ENCODE data around the gene CCDC88C. TPM values are rescaled to one million over a fixed set of nuclear protein-coding genes. Genes with fewer than 3 reads are reported as not detected.

CCDC88C gene
- total RNA-seq, 1 donor from 2014 or later = 39.3 TPM

GRCh38 chr14:91277546-91278382, 139.9 kb downstream of the CCDC88C start:
- no peak for TF ChIP-seq CTCF (conservative IDR thresholded peaks at IDR 0.05)
- Mint-ChIP-seq H3K9me3 (no peaks in the 10 kb centered on the region), H3K4me3 (no peak overlapping the region), H3K27me3 (no peaks in the 10 kb centered on the region), H3K4me1 (ENCODE audit: unreplicated experiment) (no peaks in the 10 kb centered on the region), H3K27ac (no peak overlapping the region), H3K36me3 (peaks cover 7% of the 10 kb centered on the region)
- no peak for DNase-seq (ENCODE audit: extremely low spot score, unreplicated experiment)

GRCh38 chr14:91274796-91275195, 142.8 kb downstream of the CCDC88C start:
- Mint-ChIP-seq H3K36me3 (peaks cover 7% of the 10 kb centered on the region), H3K27ac (no peak overlapping the region), H3K27me3 (no peaks in the 10 kb centered on the region), H3K4me1 (ENCODE audit: unreplicated experiment) (peaks cover 3% of the 10 kb centered on the region), H3K4me3 (no peak overlapping the region), H3K9me3 (no peaks in the 10 kb centered on the region)
- no peak for TF ChIP-seq CTCF (conservative IDR thresholded peaks at IDR 0.05)
- DNase-seq (ENCODE audit: extremely low spot score, unreplicated experiment) = no peak

GRCh38 chr14:91273885-91274273, 143.7 kb downstream of the CCDC88C start:
- Mint-ChIP-seq H3K4me1 (ENCODE audit: unreplicated experiment) (peaks cover 12% of the 10 kb centered on the region), H3K27me3 (no peaks in the 10 kb centered on the region), H3K27ac (no peak overlapping the region), H3K36me3 (peaks cover 7% of the 10 kb centered on the region), H3K9me3 (no peaks in the 10 kb centered on the region), H3K4me3 (no peak overlapping the region)
- no peak for TF ChIP-seq CTCF (conservative IDR thresholded peaks at IDR 0.05)
- no peak for DNase-seq (ENCODE audit: extremely low spot score, unreplicated experiment)

- H3K36me3 Mint-ChIP-seq = peaks cover 7% of the 10 kb centered on the region
- H3K9me3 Mint-ChIP-seq = no peaks in the 10 kb centered on the region
- no peak overlapping the region for H3K4me3 Mint-ChIP-seq
- DNase-seq (ENCODE audit: extremely low spot score, unreplicated experiment) = no peak
- H3K27me3 Mint-ChIP-seq = no peaks in the 10 kb centered on the region
- H3K4me1 Mint-ChIP-seq (ENCODE audit: unreplicated experiment) = peaks cover 12% of the 10 kb centered on the region
- TF ChIP-seq CTCF (conservative IDR thresholded peaks at IDR 0.05) = no peak
- H3K27ac Mint-ChIP-seq = no peak overlapping the region
These were observed 144.2 kb downstream of the CCDC88C start for GRCh38 chr14:91273273-91273884.

- H3K27me3 Mint-ChIP-seq = no peaks in the 10 kb centered on the region
- H3K9me3 Mint-ChIP-seq = no peaks in the 10 kb centered on the region
- no peak for DNase-seq (ENCODE audit: extremely low spot score, unreplicated experiment)
- no peak for TF ChIP-seq CTCF (conservative IDR thresholded peaks at IDR 0.05)
- H3K36me3 Mint-ChIP-seq = peaks cover 7% of the 10 kb centered on the region
- H3K4me3 Mint-ChIP-seq = no peak overlapping the region
- peak overlapping the region; percentile 59 for H3K27ac Mint-ChIP-seq
- peaks cover 12% of the 10 kb centered on the region for H3K4me1 Mint-ChIP-seq (ENCODE audit: unreplicated experiment)
These were observed 145.0 kb downstream of the CCDC88C start for GRCh38 chr14:91272341-91273272.

Measured in type B pancreatic cell (in vitro differentiated cells).